Right lobe of liver (tissue), 6 donors: ENCODE measurements around the gene S100A8. TPM values are rescaled to one million over a fixed set of nuclear protein-coding genes. Genes with fewer than 3 reads are reported as not detected.

Source experiments
- ATAC-seq, 4 donors: fragments of 200-7000 bp; cut with Tn5 transposase; one replicate each; pipeline ENCODE4 v1.9.1; 2020; ENCODE audit warnings: mild to moderate bottlenecking in 4 of 4, moderate library complexity in 4 of 4
- DNase-seq, 3 donors: peaks; one replicate each; pipeline ENCODE4 v3.0.0-alpha.2; 2020
- H3K27ac ChIP-seq, 3 donors: fragments of 200-600 bp; one replicate each; pipeline ENCODE4 v1.8.0; 2022
- H3K27me3 ChIP-seq, 2 donors: fragments of 200-600 bp; one replicate each; pipeline ENCODE4 v1.8.0; 2022
- H3K36me3 ChIP-seq, 4 donors: fragments of 200-600 bp; sonication (generic) in 1 of 4; one replicate each; pipeline versions ENCODE4 v1.5.1 to v1.8.0; 2017 to 2022; ENCODE audit warnings: control low read depth in 1 of 4
- H3K4me1 ChIP-seq, 4 donors: fragments of 200-600 bp; sonication (generic) in 1 of 4; one replicate each; pipeline versions ENCODE4 v1.5.1 to v1.8.0; 2017 to 2022; ENCODE audit warnings: control low read depth in 1 of 4
- H3K4me3 ChIP-seq, 3 donors: fragments of 200-600 bp; one replicate each; pipeline ENCODE4 v1.8.0; 2022
- H3K9me3 ChIP-seq, 4 donors: fragments of 200-600 bp; sonication (generic) in 1 of 4; one replicate each; pipeline versions ENCODE4 v1.5.1 to v1.8.0; 2017 to 2022; ENCODE audit warnings: control low read depth in 1 of 4
- CTCF ChIP-seq, 4 donors: fragments of 200-600 bp in 3 of 4; fragments of 450-650 bp in 1 of 4; IDR thresholded peaks; one replicate each; pipeline versions ENCODE4 v1.5.1 to v1.8.0; 2016 to 2022; ENCODE audit warnings: antibody characterized with exemption in 4 of 4, mild to moderate bottlenecking in 2 of 4
- POLR2A ChIP-seq: fragments of 450-650 bp; IDR thresholded peaks from one replicate; pipeline ENCODE4 v1.6.1; 2017; ENCODE audit warnings: antibody characterized with exemption, mild to moderate bottlenecking
- WGBS: methylation state at CpG from one replicate; pipeline ENCODE4 v1.1.6; 2018; ENCODE audit warnings: low coverage, low lambda C conversion rate; ENCODE audit not compliant: insufficient coverage; ENCODE audit errors: missing lambda C conversion rate; 5-methylcytosine and 5-hydroxymethylcytosine counted together
- intact Hi-C, 2 donors: fragments of 100-400 bp; cut with DNase I; formaldehyde crosslinking; loops; one replicate each; pipeline versions ENCODE4 v1.11.2 to v1.14.1; 2022
- total RNA-seq, 6 experiments: library from RNA; depleted of rRNA in 2 of 6; stranded (reverse); fragments of >200 nt in 2 of 6; fragmentation: NEBNext Ultra II Directional in 3 of 6; extraction: Animal tissue kit (Norgen Biotek cat#: 25700) in 3 of 6; gene quantifications; one replicate each; pipeline versions ENCODE4 v1.1.0 to v1.2.4, GENCODE V29; 2016 to 2023
- donor health status: DM: no; HTN: yes; CAD: no.
- donor health status: DM: no; HTN: no; CAD: no.
- donor health status: DM: no; HTN: no; CAD: no.
- donor health status: DM: no; HTN: yes; CAD: no.
- donor health status: DM: no; HTN: yes; CAD: no.

Gene S100A8
- total RNA-seq, 6 experiments from 2014 or later, result 16.0 to 47.4 (median 30.0) TPM

- no peaks in the 10 kb centered on the region for H3K27me3 ChIP-seq
- intact Hi-C loops, result no loop called here
- no peak for TF ChIP-seq POLR2A
- TF ChIP-seq CTCF (IDR thresholded peaks at IDR 0.05), result no peak
- no peak overlapping the region for H3K27ac ChIP-seq
- H3K36me3 ChIP-seq, result no peaks in the 10 kb centered on the region
- DNase-seq (no peak), ATAC-seq (peak in 1 of 4 donors; percentile 21)
- H3K4me3 ChIP-seq, result no peak overlapping the region
- 41% methylated on average over 2 of the region's 2 CpGs for WGBS
- no peaks in the 10 kb centered on the region for H3K9me3 ChIP-seq
- no peaks in the 10 kb centered on the region for H3K4me1 ChIP-seq
Measured at GRCh38 chr1:153368495-153368894, 22.4 kb downstream of the S100A8 start.

- no peaks in the 10 kb centered on the region for H3K4me1 ChIP-seq
- intact Hi-C loops, result no loop called here
- TF ChIP-seq CTCF (IDR thresholded peaks at IDR 0.05), result no peak
- no peak for TF ChIP-seq POLR2A
- no peaks in the 10 kb centered on the region for H3K36me3 ChIP-seq
- 35% methylated on average over 2 of the region's 2 CpGs for WGBS
- no peaks in the 10 kb centered on the region for H3K27me3 ChIP-seq
- H3K27ac ChIP-seq, result no peak overlapping the region
- ATAC-seq, result peak in 1 of 4 donors; percentile 16
- H3K4me3 ChIP-seq, result no peak overlapping the region
- H3K9me3 ChIP-seq, result no peaks in the 10 kb centered on the region
- no peak for DNase-seq
Measured at GRCh38 chr1:153367090-153367489, 23.8 kb downstream of the S100A8 start.

GRCh38 chr1:153366261-153366660, 24.6 kb downstream of the S100A8 start:
- H3K9me3 ChIP-seq, result no peaks in the 10 kb centered on the region
- TF ChIP-seq CTCF (IDR thresholded peaks at IDR 0.05) (no peak), POLR2A (no peak)
- no peak overlapping the region for H3K27ac ChIP-seq
- H3K4me3 ChIP-seq, result no peak overlapping the region
- no peaks in the 10 kb centered on the region for H3K27me3 ChIP-seq
- intact Hi-C loops, result no loop called here
- no peaks in the 10 kb centered on the region for H3K36me3 ChIP-seq
- WGBS, result 54% methylated on average over 5 of the region's 6 CpGs
- ATAC-seq (no peak), DNase-seq (no peak)
- no peaks in the 10 kb centered on the region for H3K4me1 ChIP-seq

- no peaks in the 10 kb centered on the region for H3K36me3 ChIP-seq
- no peak overlapping the region for H3K27ac ChIP-seq
- no peaks in the 10 kb centered on the region for H3K9me3 ChIP-seq
- intact Hi-C loops, result no loop called here
- no peaks in the 10 kb centered on the region for H3K4me1 ChIP-seq
- TF ChIP-seq POLR2A, result no peak
- no peak for TF ChIP-seq CTCF (IDR thresholded peaks at IDR 0.05)
- H3K27me3 ChIP-seq, result no peaks in the 10 kb centered on the region
- ATAC-seq (no peak), DNase-seq (no peak)
- H3K4me3 ChIP-seq, result no peak overlapping the region
- WGBS, result 58% methylated on average over 6 of the region's 8 CpGs
Measured at GRCh38 chr1:153365696-153366095, 25.2 kb downstream of the S100A8 start.
